Stimulated activated CD4-positive, alpha-beta T cell treated with anti-CD3 and anti-CD28 coated beads, Interleukin-1b, Interleukin-23, amount 100 ng/mL, for 48 hours (primary cell): Measurements from ENCODE around the gene THBS1.
A peak's percentile ranks its signal among the peaks of the same experiment; 100 is the strongest.

Experiments
- DNase-seq: peaks from one replicate; pipeline ENCODE4 v3.0.0-alpha.2; 2020

The THBS1 gene

GRCh38 chr15:39609166-39609916 lies 28.5 kb downstream of the THBS1 start:
- DNase-seq: no peak

DNA sequence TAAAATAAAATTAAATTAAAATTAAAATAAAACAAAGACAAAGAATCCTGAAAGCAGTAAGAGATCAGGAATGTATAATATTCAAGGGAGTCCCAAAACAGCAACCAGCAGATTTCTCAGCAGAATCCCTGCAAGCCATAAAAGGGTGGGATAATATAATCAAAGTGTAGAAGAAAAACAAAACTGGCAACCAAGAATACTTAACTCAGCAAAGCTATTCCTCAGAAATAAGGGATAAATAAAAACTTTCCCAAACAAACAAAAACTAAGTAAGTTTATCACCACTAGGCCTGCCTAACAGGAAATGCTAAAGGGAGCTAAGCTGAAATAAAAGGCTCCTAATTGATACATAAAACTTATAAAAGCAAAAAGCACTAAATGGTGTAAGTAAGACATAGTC lies 29.8 kb downstream of the THBS1 start:
- no peak for DNase-seq

- no peak for DNase-seq
Observed at GRCh38 chr15:39613271-39613670, 32.4 kb downstream of the THBS1 start.

GRCh38 chr15:39613861-39614260 lies 33.0 kb downstream of the THBS1 start:
- no peak for DNase-seq

GRCh38 chr15:39616731-39617455 lies 36.0 kb downstream of the THBS1 start:
- DNase-seq: no peak

DNA sequence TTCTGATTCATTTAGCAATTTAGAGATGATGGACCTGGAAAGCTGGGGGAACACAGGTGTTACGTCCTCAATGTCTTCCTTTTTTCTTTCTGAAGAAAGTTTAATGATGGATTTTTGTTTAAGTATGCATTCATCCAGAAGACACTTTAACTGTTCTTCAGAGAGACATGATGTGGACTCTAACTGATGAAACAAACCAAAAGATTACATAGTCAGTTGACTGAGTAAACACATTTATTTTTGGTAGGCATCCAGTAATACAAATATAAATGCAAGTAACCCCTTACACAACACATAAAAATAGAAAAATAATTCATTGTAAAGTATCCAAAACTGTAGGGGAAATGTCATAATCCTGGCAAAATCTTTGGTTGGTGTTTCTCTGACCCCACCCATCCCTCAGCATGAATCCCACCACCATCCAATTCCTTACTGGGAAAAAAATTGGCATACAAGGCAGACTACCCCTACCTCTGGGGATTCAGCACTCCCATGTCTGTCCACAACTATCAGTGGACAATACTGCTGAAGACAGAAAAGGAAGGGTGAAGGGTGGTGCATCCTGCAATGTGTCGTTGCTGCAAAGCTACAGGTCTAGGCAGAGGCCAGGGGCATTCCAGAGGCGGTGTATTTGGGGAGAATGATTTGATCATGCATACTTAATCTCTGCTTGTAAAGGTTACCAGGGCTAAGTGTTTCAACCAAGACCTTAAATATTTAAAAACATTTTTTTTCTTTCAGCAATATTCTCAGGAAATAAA lies 37.4 kb downstream of the THBS1 start:
- no peak for DNase-seq

DNA sequence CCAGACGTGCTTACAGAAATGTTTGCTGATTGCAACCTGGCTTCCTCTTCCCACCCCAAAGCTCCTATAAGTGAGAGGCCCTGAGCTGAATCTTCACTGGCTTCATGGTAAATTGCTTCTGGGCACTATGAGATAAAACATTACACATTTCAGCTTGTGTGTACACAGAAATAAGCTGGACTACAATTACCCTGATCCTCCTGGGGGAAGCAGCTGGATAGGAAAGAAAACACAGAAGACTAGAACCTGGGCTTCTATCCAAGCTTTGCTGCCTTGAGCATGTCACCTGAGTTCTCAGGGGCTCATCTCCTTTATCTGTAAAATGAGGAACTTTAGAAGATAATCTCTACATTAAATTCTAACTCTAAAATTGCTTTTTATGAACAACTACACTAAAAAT lies 40.3 kb downstream of the THBS1 start:
- no peak for DNase-seq

- no peak for DNase-seq
Observed at GRCh38 chr15:39621976-39622375, 41.1 kb downstream of the THBS1 start.

DNA sequence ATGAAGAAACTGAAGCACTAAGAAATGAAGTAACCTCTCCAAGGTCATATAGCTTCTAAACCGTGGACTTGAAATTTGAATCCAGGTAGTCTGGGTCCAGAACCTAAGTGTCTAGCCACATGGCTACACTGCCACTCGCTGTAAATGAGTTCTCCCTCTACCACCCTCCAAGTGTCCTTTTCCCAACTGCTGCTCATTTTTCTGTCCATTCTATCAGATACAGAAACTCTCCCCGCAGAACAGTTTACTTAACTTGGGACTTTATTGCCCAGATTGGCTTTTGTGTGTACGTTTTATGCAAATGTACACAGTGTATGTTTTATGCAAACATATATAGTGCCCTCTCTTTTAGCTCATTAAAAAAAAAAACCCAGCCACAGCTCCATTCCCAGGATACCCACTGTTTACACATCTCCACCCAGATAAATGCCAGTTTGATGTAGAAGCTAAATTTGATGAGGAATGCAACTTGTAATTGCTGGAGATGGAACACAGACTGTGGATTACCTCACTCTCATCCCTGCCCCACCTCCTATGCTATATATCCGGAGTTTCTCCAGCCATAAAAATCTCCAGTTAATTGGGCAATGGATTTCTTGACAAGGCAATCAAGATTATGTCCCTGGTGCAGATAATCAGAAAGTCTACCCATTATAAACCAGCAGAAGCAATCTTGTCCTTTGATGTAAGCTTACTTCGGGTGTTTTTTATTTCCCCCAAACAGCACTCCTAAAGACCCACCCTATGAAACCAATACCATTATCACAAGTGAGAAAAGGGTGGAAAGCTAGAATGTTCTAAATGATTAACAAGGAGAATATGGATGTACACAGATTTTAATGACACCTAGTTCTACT lies 42.0 kb downstream of the THBS1 start:
- DNase-seq: no peak

- DNase-seq: peak; percentile 56
Observed at GRCh38 chr15:39623529-39623931, 42.7 kb downstream of the THBS1 start.

GRCh38 chr15:39624806-39625205 lies 43.9 kb downstream of the THBS1 start:
- DNase-seq: peak; percentile 52

DNA sequence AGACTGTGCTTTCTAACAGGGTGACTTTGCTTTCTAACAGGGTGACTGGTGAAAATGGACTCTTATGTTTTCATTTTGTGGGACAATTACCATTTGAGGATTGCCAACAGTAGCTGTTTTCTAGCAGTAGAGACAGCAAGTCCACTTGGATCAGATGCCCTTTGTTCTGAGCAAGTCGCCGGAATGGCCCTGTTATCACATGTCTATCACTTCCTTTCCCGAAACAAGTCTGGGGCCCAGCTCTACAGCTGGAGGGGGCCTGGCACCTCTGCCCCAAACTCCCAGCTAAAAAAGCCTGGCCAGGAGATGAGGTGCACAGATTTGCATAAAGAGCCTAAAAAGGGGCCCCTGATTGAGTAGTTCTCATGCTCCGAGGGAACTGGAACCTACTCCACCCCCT lies 44.6 kb downstream of the THBS1 start:
- DNase-seq: no peak

DNA sequence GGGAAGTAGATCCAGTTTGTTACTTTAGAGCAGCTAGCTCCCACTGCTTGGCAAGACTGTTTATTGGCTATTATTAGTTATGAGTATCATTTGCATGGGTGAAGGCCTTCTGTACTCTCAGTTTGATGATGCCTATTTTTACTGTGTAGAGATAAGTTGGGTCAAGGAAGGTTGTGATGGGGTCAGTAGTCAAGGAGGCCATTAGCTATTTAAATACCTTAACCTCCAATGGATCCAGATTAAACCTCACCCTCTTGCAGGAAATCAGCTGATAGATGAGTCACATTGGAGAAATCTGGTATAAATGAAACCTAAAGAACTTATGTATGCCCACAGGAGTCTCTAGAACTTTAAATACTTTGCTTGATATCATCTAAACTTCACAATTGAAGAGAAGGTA lies 45.0 kb downstream of the THBS1 start:
- no peak for DNase-seq

GRCh38 chr15:39627451-39628143 lies 46.7 kb downstream of the THBS1 start:
- no peak for DNase-seq

DNA sequence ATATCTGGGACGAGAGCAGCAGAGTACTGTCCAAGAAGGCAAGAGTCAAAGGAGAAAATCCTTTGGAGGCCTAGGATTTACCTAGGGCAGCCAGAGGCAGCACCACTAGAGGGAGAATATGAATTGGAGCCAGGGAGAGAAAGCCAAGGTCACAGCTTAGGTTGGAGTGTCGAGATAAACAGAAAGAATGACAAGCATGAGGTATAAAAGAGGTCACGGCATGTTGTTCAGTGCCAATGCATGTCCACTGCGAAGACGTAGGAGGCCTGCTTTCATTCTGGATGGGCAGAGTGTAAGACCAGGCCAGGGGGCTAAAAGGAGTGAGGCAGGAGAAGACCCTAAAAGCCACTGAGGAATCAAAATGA lies 47.2 kb downstream of the THBS1 start:
- DNase-seq: no peak

- DNase-seq: no peak
Observed at GRCh38 chr15:39628546-39629257, 47.8 kb downstream of the THBS1 start.

- DNase-seq: peak; percentile 70
Observed at GRCh38 chr15:39629371-39629770, 48.5 kb downstream of the THBS1 start.

DNA sequence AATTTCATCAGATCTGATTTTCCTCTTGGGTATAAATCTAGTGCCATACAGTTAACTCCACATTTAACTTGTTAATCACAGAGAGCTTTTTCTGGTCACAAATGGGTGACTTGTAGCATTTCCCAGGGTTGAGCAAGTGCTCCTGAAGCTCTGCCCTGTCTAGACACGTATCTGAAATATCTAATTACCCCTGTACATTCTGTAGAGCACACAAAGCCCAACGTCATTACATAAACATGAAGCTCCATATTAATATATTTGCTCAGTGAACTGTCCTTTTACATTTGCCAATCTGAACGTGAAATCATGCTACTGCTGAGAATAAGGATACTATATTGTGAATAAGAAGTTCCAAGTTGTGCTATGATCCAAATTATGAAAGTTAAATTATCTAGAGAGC lies 49.0 kb downstream of the THBS1 start:
- DNase-seq: no peak

GRCh38 chr15:39631357-39631756 lies 50.5 kb downstream of the THBS1 start:
- DNase-seq: no peak

GRCh38 chr15:39638041-39638440 lies 57.2 kb downstream of the THBS1 start:
- DNase-seq: no peak

- DNase-seq: no peak
Observed at GRCh38 chr15:39639037-39639436, 58.2 kb downstream of the THBS1 start.

GRCh38 chr15:39640665-39641064 lies 59.8 kb downstream of the THBS1 start:
- no peak for DNase-seq
